ENCODE measurements around the gene IL9. TPM values are rescaled to one million over a fixed set of nuclear protein-coding genes. Genes with fewer than 3 reads are reported as not detected.

The IL9 gene
- total and polyA plus RNA-seq, 10 of the 15 experiments (the other 5 are each of a cell fraction or from before 2014, with no cell fraction given) = not detected

- TF ChIP-seq CEBPZ (IDR thresholded peaks at IDR 0.05; ENCODE audit: low read depth, low read length) (no peak), E2F4 (IDR thresholded peaks at IDR 0.05; ENCODE audit: low read depth, low read length) (no peak), NBN (IDR thresholded peaks at IDR 0.05) (no peak), BCL3 (IDR thresholded peaks at IDR 0.05; ENCODE audit: borderline replicate concordance, insufficient read depth, low read depth, low read length, poor library complexity, severe bottlenecking) (no peak), CHD2 (IDR thresholded peaks at IDR 0.05; ENCODE audit: borderline replicate concordance, low read depth, low read length) (no peak), PRDM15 (CRISPR knock-in tag; IDR thresholded peaks at IDR 0.05) (no peak), MAX (IDR thresholded peaks at IDR 0.05; ENCODE audit: low read depth, low read length) (no peak), EED (IDR thresholded peaks at IDR 0.05; ENCODE audit: low read depth) (no peak)
Measured at GRCh38 chr5:135850671-135851070, 45.0 kb downstream of the IL9 start (continued).
